ENCODE measurements around the gene FLVCR2.

Gene FLVCR2

DNA sequence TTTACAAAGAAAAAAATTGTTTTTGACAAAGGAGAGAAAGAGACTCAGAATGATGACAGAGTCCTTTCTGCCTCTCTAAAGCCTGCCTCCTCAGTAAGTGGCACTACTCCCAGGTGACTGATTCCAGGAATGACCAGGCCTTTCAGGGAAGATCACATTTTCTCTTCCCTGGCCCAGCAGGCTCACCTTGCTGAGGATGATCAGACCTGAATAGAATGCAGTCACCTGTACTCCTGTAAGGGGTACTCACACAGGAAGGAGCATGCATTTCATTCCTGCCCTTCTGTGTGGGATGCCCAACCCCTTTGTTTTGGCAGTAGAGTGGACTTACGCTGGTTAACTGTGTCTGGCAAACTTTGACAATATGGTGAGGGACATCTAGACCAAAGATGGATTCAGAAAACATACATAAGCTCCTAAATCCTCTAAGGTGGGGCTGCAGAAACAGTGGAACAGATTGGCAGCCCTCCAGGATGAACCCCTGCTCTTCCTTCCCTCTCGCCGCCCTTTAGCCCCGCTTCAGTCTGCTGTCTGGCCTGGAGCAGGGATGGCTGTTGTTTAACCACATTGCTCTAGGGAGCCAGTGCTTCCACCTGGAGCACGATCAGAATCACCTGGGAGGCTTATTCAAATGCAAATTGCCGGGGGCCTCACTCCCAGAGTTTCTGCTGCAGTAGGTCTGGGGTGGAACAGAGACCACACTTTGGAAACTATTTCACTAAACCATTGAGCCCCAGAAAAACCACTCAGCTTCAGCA, 52.5 kb downstream of the FLVCR2 start:
- DNase-seq (ENCODE audit: low spot score): no peak

DNA sequence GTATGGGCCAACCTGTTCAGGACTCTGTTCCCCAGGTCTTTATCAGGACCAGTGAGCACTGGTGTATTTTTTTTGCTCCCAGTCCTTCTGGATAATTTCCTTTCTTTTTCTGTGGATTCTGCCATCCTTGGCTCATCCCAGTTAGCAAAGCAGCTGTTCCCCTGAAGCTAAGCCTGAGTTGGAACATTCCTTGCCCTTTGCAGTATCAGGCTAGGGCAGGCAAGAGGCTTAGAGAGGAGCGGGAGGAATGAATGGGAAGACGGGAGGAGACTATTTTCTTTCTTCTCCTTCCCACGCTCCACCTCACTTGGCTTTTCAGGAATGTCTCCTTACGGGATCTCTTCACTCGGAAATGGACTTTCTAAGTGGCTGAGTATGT, 53.0 kb downstream of the FLVCR2 start:
- DNase-seq (ENCODE audit: low spot score): no peak

DNA sequence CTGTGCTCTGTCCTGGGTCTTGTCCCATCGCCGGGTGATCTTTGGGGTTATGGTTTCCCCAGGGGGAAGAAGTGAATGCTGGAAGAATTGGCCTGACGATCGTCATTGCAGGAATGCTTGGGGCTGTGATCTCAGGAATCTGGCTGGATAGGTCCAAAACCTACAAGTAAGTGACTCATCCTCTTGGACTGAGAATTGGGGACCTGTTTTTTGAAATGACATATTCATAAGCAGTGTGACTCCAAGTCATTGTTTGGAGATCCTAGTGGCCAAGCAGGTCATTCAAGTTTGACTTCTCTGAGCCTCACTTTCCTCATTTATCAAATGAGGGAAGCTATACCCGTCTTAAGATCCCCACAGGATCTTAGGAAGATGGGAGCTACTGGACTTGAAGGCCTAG, 56.4 kb downstream of the FLVCR2 start:
- peak; percentile 2 for DNase-seq (ENCODE audit: low spot score)

DNA sequence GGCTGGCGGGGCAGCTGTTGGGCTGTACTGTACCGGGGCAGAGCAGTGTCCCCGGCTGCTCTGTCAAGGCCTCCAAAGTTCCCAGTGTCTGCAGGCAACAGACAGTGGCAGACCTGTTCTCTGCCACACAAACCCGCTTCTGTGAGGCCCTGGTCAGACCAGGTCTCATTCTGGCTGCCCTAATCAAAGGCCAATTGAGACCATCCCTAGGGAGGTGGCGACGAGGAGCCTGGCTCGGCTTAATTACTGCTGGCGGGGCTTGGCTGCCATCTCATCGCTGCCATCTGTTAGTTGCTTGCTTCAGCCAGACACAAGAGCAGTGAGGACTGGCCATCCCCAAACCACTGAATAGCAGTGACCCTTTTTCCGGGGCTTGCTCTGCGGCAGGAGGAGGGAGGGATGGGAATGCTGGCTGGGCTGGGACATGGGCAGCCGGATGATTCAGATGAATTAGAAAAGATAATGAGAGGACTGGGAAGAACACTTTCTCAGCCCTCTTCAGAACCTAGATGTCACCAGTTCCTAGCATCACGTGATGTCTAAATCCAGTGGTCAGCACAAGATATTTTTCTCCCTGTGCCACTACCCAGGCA, 57.8 kb downstream of the FLVCR2 start:
- no peak for DNase-seq (ENCODE audit: low spot score)

DNA sequence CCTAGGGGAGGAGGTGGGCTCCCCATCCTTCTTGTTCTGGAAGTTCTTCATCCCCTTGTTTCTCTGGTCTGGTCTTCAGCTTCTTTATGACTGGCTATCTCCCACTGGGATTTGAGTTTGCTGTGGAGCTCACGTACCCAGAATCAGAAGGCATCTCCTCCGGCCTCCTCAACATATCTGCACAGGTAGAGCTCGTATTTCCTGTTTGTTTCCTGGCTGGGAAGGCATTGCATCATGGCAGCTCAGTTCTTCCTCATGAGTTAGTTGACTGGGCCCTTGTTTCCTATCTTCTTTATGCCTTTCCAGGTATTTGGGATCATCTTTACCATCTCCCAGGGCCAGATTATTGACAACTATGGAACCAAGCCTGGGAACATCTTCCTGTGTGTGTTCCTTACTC, 62.5 kb downstream of the FLVCR2 start:
- no peak for DNase-seq (ENCODE audit: low spot score)

DNA sequence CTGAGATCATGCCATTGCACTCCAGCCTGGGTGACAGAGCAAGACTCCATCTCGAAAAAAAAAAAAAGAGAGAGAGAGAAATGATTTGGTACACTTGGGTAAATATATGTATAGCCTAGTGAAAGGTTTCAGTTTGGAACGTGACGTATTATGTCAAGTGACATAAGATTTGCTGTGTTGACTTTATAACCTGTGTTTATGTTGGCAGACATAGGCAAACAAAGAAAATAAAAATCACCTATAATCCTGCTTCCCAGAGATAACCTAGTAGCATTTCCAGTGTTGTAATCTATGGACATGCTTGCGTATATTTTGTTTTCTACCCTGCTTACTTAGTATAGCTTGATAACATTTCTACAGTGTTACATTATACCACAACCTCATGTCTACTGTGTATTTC, 65.6 kb downstream of the FLVCR2 start:
- DNase-seq (ENCODE audit: low spot score): no peak

DNA sequence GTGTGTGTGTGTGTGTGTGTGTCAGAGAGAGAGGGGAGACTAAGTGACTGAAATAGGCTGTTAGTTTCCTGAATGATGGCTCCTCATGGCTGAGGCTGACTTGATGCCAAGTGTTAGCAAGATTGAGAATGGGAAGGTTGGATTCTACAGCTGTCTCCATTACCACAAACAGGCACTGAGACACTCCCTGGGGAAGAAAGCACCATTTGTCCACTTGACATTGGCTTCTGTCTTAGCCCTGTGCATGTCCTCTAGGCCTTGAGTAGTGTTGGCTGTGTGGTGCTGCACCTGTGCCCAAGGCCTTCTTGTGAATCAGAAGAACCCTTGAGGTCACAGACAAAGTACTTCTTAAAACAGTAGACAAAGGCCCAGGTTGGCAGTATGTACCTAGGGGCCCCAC, 66.6 kb downstream of the FLVCR2 start:
- DNase-seq (ENCODE audit: low spot score): no peak

DNA sequence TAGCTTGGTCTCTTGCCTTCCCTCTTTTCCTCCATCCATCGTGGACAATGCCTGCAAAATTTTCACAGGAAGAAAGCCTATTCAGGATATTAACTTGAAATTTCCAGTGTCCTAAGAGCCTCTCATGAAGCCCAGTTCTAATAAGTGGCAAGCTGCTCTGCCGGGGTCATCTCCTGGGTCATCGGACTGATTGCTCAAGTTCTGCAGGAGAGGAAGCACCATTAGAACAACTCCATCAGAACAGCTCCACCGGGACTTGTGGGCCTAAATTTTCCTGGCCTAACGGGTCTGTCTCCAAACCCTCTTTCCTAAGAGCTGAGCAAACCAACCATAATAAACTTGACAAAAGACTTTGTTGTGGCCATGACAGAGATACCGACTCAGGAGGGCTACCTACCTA, 68.3 kb downstream of the FLVCR2 start:
- no peak for DNase-seq (ENCODE audit: low spot score)

DNA sequence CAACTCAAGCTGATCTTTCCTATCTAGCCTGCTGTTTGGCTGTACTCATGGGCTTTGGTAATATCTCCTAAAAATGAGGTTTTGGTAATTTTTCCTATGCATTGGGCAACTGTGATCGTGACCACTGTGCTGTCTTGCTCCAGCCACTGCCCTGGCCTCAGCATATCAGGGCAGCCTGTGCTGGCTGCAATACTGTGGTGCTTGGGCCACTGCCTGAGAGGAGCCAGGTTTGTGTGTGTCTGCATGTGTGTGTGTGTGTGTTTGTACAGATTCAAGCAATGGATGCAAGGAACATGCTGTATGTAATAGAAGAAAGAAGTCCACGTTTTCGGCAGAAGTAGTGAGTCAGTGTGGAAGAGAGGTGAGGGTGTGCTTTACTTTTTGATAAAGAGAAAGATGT, 69.2 kb downstream of the FLVCR2 start:
- DNase-seq (ENCODE audit: low spot score): no peak

DNA sequence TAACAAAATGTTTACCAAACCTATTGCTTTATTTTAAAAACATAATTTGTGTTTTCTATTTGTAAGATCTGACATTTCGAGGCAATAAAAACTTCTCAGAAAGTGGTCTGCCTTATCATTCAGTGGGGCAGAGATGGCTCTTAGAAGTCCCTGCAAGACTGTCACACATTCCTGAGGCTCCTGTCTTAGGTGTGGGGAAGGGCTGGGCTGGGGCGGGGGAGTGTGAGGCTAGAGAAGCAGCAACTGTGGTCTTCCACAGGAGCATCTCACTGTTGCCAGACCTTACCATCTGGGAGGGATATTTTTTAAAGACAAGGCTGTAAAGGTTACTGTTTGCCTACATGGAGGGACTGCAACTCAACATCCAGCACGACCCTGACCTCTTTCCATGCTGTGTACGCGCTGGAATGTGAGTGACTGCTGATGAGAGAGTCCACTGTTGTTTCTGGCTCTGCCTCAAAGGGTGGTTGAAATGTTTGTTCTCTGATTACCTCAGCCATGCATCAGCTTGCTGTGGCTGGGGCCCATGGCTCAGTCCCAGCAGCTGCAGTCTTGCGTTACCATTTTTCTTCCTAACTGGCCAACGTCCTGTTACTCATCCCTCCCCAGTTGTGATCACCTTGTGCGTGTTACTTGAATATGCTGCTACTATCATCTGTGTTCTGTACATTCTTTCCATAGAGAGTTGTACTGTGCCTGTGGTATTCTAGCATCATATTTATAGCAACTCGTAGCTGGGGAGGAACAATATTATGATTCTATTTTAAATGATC, 69.8 kb downstream of the FLVCR2 start:
- DNase-seq (ENCODE audit: low spot score): peak; percentile 29

DNA sequence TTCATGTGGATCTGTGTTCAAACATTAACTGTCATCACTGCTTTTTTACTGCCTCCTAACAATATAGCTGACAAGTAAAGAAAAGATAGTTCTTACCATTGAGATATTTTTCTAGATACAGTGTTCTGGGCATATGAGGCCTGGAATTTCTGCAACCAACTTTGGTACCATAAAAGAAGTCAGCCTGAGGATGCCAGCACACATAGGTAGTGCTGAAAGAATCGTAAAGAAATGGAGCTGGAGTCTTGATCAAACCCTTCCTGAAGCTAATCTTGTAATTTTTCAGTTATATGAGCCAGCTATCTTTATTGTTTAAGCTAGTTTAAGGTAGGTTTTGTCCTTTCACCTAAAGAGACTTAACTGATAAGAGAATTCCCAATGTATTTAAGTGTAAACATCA, 70.9 kb downstream of the FLVCR2 start:
- DNase-seq (ENCODE audit: low spot score): no peak

DNA sequence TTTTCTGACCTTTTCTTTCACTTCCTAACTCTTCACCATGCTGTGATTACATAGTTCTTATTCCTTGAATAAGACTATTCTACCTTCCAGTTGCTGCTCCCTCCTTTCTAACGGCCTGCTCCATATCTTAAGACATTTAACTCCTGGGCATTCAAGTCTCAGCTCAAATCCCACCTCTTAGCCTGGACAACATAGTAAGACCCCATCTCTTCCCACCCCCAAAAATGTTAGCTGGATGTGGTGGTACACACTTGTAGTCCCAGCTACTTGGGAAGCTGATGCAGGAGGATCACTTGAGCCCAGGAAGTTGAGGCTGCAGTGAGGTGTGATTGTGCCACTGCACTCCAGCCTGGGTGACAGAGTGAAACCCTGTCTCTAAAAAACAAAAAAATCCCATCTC, 71.4 kb downstream of the FLVCR2 start:
- no peak for DNase-seq (ENCODE audit: low spot score)

DNA sequence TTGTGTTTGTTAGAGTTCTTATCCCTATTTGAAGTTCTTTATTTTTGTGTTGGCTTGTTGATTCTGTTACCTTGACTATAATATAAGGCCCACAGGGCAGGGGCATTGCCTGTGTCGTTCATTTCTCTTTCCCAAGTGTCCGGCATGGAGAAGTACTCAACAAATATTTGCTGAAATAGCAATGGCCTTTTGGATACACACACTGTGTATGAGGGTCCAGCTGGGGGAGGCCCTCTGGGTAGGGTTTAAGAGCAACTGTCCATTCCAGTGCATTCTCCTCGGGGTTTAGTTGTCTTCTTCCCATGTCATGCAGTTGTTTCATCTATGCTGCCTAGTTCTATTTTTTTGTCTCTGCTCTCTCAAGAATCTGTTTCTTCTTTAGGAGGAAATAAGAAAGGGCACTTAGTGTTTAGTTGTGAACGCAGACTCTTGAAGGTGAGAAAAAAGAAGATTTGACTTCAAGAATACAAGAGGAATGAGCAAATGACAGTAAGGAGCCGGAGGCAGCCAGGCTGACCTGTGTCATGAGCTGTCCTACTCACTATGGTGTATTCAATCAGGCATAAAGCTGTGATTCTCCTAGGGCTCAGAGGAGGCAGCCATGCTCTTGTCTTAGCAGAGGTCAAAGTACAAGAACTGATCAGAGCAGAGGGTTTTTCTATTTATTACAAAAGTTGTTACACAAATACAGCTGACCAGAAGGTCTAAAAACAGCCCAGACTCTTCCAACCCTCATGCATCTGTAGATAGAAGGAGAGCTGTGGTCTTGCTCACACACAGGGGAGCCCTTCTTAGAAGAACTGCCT, 72.0 kb downstream of the FLVCR2 start:
- DNase-seq (ENCODE audit: low spot score): no peak

DNA sequence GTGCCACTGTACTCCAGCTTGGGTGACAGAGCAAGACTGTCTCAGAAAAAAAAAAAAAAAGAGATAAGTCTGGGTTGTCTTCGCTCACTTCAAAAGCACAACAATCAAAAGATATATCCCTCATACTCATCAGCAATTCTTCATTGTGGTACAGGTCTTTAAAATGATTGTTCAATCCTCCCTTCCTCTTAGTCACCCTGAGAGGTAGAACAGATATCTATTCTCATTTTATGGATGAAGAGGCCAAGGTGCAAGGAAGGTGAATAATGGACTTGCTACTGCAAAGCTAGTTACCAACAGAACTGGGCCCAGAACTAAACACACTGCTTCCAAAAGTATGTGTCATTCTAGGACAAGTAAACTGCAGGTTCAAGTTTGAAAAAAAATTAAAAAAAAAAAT, 75.1 kb downstream of the FLVCR2 start:
- no peak for DNase-seq (ENCODE audit: low spot score)

DNA sequence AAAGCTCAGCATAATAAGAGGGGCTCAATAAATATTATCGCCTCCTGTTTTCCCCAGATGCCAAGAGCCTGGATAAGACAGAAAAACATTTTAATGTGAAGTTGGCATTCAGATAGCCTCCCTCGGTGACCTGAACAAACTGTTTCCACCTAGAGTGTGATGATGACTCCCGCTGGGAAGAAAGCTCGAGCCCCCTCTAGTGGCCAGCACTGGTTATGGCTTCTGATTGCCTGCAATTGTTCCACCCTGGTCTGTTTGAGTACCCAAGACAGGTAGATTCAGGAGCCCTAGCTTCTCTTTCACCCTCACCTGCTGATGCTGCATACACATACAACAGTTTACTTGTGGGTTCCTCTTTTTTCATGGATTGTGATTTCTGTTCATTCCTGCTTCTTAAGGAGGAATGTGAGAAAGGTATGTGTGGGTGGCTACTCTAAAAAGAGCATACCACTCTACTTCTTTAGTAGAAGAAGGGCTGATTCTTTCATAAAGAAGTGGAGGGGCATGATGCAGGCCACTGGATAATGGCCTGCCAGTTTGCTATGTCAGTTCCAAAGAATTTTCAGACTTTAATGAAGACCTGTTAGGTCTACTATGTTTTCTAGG, 75.8 kb downstream of the FLVCR2 start:
- peak; percentile 70 for DNase-seq (ENCODE audit: low spot score)

DNA sequence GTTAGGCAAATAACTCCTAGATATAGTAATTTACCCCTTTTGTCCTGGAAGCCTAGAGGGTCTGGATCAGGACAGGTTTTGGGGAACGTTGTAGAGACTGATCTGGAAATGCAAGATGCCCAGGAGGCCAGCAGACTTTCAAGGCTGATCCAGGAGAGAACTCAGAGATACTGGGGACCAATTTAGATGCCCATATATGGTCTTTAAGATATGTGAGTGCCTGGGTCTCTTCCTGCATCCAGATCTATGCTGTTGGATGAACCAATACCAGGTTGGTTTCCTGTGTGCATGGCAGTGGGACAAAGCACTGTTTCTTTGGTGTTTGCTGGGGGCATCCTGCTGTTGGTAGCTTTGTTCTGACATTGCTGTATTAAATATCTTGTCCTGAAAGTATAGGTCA, 76.8 kb downstream of the FLVCR2 start:
- no peak for DNase-seq (ENCODE audit: low spot score)

DNA sequence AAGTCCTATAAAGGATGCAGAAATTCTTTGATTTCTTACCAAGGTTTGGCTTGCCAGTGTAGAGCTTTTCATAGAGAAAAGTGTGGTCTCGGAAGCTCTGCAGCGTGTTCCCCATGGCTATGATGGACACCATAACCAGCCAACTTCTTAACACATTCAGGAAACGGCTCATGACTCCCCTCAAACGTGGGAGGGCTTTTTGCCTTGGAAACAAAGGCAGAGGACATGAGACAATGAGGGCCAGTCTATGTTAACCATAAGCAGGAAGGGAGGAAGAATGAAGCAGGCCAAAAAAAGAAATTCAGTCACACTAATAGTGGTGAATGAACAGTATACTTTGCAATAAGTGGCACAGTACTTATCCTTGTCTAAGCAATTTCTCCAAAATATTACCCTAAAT, 78.9 kb downstream of the FLVCR2 start:
- DNase-seq (ENCODE audit: low spot score): no peak

DNA sequence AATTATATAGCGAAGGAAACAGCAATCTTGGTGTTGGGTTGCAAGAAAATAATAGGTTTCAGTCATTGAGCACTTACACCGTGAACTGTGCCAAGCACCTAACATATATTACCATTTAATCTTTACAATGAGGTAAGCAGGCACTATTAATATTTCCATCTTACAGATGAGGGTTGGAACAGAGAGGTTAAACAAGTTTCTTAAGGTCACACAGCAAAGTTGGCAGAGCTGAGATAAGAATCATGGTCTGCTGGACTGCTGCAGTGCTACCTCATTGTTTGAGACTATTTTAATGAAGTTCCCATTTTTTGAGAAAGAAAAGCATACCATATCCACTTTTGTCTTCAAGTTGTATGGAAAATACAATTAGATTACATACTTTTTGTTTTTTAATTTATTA, 80.5 kb downstream of the FLVCR2 start:
- DNase-seq (ENCODE audit: low spot score): no peak

DNA sequence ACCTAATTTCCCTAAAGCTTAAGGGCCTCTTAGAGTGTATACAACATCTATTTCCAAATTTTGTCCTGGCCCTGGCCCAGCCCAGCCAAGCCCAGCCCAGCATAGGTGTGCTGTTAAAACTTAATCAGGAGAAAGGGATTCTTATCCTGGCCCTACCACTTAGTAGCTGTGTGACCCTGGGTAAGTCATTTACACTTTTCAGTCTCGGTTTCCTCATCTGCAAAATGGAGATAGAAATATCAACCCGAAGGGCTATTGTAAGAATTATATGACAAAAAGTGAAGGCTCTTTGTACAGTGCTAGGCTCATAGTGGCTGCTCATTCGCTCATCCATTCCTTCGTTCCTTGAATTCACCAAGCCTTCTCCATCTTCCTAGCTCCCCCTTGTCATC, 81.8 kb downstream of the FLVCR2 start:
- DNase-seq (ENCODE audit: low spot score): no peak

DNA sequence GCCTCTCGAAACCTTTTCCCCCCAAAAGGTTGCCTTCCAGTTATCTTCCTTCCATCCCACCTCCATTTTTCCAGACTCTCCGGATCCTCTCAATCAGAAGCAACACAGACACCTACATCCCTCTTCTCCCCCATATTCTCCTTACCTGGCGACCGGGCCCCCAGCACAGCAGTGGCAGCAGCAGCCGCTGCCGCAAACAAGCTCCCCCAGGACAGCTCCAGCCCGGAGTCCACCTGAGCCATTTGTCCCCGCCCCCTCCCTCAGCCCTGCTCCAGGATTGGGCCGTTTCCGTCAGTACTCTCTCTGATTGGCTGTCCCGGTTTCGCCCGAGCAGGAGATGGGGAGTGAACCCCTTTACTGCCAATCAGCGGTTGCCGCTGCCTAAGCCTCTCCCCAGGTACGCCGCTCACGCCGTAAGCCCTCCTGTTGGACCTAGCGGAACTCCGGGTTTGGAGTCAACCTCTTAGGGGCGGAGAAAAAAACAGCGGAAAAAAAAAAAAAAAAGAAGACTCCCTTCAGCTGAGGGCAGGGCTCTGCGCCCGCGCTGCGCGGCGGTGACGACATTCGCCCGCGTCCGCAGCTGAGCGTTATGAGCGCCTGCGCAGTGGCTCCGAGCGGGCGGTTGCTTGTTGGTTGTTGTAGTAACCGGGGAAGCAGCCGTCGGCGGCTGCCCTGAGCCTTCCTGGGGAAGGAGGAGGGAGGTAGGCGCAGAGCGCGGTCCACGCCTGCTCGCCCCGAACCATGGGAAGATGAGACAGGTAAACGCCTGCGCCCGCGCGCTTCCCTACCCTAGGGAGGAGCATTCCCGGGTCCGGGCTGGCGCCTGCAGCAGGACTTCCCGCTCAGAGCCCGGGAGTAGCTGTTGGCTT, 82.4 kb downstream of the FLVCR2 start, which contains the start of the genes ERG28 and TTLL5:
Gene ERG28, minus strand, starts transcription at position 247 of the 869 bp plus-strand sequence. CDS start 3,374 bp downstream, outside the sequence.
Gene TTLL5, plus strand, starts transcription at position 617 of the 869 bp plus-strand sequence. CDS start 1,904 bp downstream, outside the sequence.
- peak; percentile 97 for DNase-seq (ENCODE audit: low spot score)

DNA sequence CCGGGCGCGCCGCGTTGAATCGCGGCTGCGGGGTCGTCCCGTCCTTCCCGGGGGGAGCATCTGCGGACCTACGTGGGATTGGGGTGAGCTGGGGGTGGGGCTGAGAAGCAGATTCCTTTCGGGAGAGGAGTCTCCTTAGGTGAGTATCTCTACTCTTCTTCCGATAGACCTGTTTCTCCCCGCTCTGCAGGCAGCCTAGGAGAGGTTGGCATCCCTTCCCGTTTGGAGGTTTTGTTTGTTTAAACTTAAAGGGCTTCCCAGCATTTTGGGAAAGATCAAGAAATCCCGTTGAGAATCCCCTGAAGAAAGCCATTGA, 83.0 kb downstream of the FLVCR2 start:
- no peak for DNase-seq (ENCODE audit: low spot score)

All from LoVo (cell line).